Endodermal cell (in vitro differentiated cells): ENCODE data around the gene TAF1D. TPM values are rescaled to one million over a fixed set of nuclear protein-coding genes. Genes with fewer than 3 reads are reported as not detected.

Experiments
- DNase-seq: peaks from one replicate; pipeline ENCODE4 v3.0.0-alpha.2; 2017
- H3K27ac ChIP-seq: 2 replicates; pipeline ENCODE4 v1.5.1; 2013; ENCODE audit warnings: mild to moderate bottlenecking, low read depth, low read length, moderate library complexity
- H3K27me3 ChIP-seq: 2 replicates; pipeline ENCODE4 v1.6.1; 2013; ENCODE audit warnings: mild to moderate bottlenecking, low read length, moderate library complexity; ENCODE audit not compliant: insufficient read depth, control insufficient read depth, poor library complexity, severe bottlenecking
- H3K36me3 ChIP-seq: 2 replicates; pipeline ENCODE4 v1.7.0; 2013; ENCODE audit warnings: mild to moderate bottlenecking, low read length, moderate library complexity; ENCODE audit not compliant: control insufficient read depth, insufficient read depth
- H3K4me1 ChIP-seq: one replicate; pipeline ENCODE4 v1.7.0; 2013; ENCODE audit warnings: low read length; ENCODE audit not compliant: control insufficient read depth, insufficient read depth
- H3K4me3 ChIP-seq: 2 replicates; pipeline ENCODE4 v1.5.1; 2013; ENCODE audit warnings: mild to moderate bottlenecking, low read length, moderate library complexity
- H3K9ac ChIP-seq: 2 replicates; pipeline ENCODE4 v1.6.1; 2013; ENCODE audit warnings: mild to moderate bottlenecking, low read length, moderate library complexity; ENCODE audit not compliant: poor library complexity, severe bottlenecking; ENCODE audit errors: extremely low read depth
- H3K9me3 ChIP-seq: 2 replicates; pipeline ENCODE4 v1.6.1; 2013; ENCODE audit warnings: mild to moderate bottlenecking, low read length, moderate library complexity; ENCODE audit not compliant: control insufficient read depth
- H3K27ac Mint-ChIP-seq: 2 replicates; pipeline ENCODE4 v1.8.0; 2020; ENCODE audit warnings: mixed read lengths
- H3K27me3 Mint-ChIP-seq: 2 replicates; pipeline ENCODE4 v1.8.0; 2021; ENCODE audit warnings: mild to moderate bottlenecking, mixed read lengths; ENCODE audit not compliant: insufficient read depth
- H3K36me3 Mint-ChIP-seq: 2 replicates; pipeline ENCODE4 v1.8.0; 2020; ENCODE audit warnings: low read depth, mixed read lengths
- H3K4me1 Mint-ChIP-seq: 2 replicates; pipeline ENCODE4 v1.8.0; 2020; ENCODE audit warnings: mixed read lengths
- H3K4me3 Mint-ChIP-seq: 2 replicates; pipeline ENCODE4 v1.8.0; 2020; ENCODE audit warnings: mild to moderate bottlenecking, moderate library complexity, mixed read lengths
- H3K9me3 Mint-ChIP-seq: 2 replicates; pipeline ENCODE4 v1.8.0; 2020; ENCODE audit warnings: mild to moderate bottlenecking, mixed read lengths
- CTCF ChIP-seq: fragments of 200-600 bp; sonication (generic); conservative IDR thresholded peaks from 2 replicates; pipeline ENCODE4 v1.5.0; 2021; ENCODE audit warnings: antibody characterized with exemption, mild to moderate bottlenecking
- WGBS, 2 experiments: methylation state at CpG; one replicate each; pipeline versions ENCODE4 v1.1.5 to v1.1.7; 2013; ENCODE audit warnings: missing lambda C conversion rate in 2 of 2, mixed read lengths in 1 of 2; ENCODE audit not compliant: insufficient coverage in 1 of 2, insufficient read length in 1 of 2; 5-methylcytosine and 5-hydroxymethylcytosine counted together
- microRNA-seq: library from miRNA; unstranded; fragments of <30 nt; microRNA quantifications from one replicate; pipeline ENCODE4 v1.2.0, GENCODE V29; 2020; ENCODE audit warnings: borderline microRNAs expressed
- total RNA-seq, 2 donors: library from RNA; stranded (reverse); fragmentation: NEBNext Ultra II Directional in 1 of 2; extraction: Animal tissue kit (Norgen Biotek cat#: 25700) in 1 of 2; gene quantifications; 2 replicates in 1 of 2; 3 replicates in 1 of 2; pipeline ENCODE4 v1.2.1, GENCODE V29; 2021

The TAF1D gene
- total RNA-seq, 2 donors from 2014 or later = 195 to 231 TPM

DNA sequence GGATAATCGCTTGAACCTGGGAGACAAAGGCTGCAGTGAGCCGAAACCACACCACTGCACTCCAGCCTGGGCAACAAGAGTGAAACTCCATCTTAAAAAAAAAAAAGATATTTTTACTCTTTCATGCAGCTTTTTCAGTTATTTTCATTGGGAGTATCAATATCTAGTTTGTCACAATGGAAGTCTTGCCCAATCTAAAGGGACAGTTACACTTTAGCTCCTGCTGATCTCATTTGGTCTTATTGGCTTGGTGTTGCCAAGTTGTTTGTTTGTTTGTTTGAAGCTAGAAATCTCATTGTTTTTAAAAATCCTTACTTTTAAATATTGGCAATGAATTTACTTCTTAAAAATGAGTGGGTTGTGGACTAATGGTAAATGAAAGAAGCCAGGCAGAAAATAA is 55.1 kb downstream of the TAF1D start:
- no peaks in the 10 kb centered on the region for H3K9me3 Mint-ChIP-seq

More for the DNA sequence above, 55.1 kb downstream of the TAF1D start:
- Mint-ChIP-seq H3K4me1 (no peaks in the 10 kb centered on the region), H3K4me3 (no peak overlapping the region), H3K36me3 (peaks cover 67% of the 10 kb centered on the region), H3K27me3 (no peaks in the 10 kb centered on the region), H3K27ac (no peak overlapping the region)
- DNase-seq = no peak
- H3K4me3 ChIP-seq = no peak overlapping the region
- no peaks in the 10 kb centered on the region for H3K4me1 ChIP-seq
- H3K27me3 ChIP-seq = no peaks in the 10 kb centered on the region
- no peaks in the 10 kb centered on the region for H3K9me3 ChIP-seq
- 97% methylated on average over 2 of the region's 2 CpGs; no CpG with 5 or more reads in 1 of the 2 experiments for WGBS, 2 experiments
- H3K36me3 ChIP-seq = peaks cover 80% of the 10 kb centered on the region
- no peak overlapping the region for H3K9ac ChIP-seq
- no peak for TF ChIP-seq CTCF
- no peak overlapping the region for H3K27ac ChIP-seq

Small RNA genes within 50 kb of the gene (microRNA-seq; reads per million reads assigned to microRNA genes)
- gene MIR1304 = 2.4 reads per million, percentile 14 among the genes with 10 or more reads in this experiment

Other genes with a start within 250 kb of the TAF1D start
- 10 to 100 TPM; 27.3 to 47.7 TPM for gene SMCO4, start 198.1 kb downstream of the TAF1D start, total RNA-seq
- gene CEP295, start 79.8 kb downstream of the TAF1D start, total RNA-seq = 10 to 100 TPM; 19.8 to 23.3 TPM
- 10 to 100 TPM; 18.8 to 33.6 TPM for gene C11orf54, start 177 bp upstream of the TAF1D start, total RNA-seq
- gene MED17, start 42.8 kb upstream of the TAF1D start, total RNA-seq = 10 to 100 TPM; 40.6 to 46.2 TPM
- gene VSTM5, start 109.1 kb upstream of the TAF1D start, total RNA-seq = under 1 TPM; 0.29 to 0.75 TPM